Activated effector memory CD4-positive, alpha-beta T cell treated with Interleukin-2 at 50 U/mL for 16 hours (primary cell): Measurements from ENCODE around the gene TMEM258.

Experiments used
- DNase-seq: peaks from one replicate; pipeline ENCODE4 v3.0.0-alpha.2; 2020

TMEM258 gene

GRCh38 chr11:61794579-61794978 is 2.2 kb upstream of the TMEM258 start:
- DNase-seq, result no peak

DNA sequence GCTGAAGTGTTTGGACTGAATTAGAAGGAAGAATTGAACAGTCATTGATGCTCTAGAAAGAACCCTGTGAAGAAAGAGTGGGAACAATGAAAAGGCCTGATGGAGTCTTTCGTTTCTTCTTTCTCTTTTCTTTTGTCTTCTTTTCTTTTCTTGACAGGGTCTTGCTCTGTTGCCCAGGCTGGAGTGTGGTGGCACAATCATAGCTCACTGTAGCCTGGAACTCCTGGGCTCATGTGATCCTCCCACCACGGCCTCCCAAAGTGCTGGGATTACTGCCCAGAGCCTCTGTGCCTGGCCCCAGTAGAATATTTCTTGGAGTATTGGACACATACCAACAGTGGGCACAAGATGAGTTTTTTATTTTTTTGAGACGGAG is 1.4 kb upstream of the TMEM258 start:
- DNase-seq, result no peak

GRCh38 chr11:61793083-61793828 is 857 bp upstream of the TMEM258 start:
- DNase-seq, result no peak

GRCh38 chr11:61791737-61792309 is 576 bp downstream of the TMEM258 start:
- no peak for DNase-seq

GRCh38 chr11:61787928-61788491 is 4.4 kb downstream of the TMEM258 start:
- no peak for DNase-seq

GRCh38 chr11:61785837-61786402 is 6.5 kb downstream of the TMEM258 start:
- DNase-seq, result no peak

DNA sequence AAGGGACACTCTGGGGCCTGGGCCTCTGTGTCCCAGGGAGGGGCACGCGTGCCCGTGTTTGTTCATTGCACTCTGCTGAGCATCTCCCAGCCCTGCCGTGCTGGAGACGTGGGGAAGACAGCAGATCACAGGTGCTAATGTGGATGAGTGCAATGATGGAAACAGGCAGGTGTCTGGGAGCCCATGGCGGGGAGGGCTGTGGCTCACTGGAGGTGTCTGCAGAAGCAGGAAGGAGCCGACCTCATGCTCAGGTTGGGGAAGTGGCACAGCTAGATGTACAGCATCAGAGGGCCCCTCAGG is 7.9 kb downstream of the TMEM258 start:
- no peak for DNase-seq

DNA sequence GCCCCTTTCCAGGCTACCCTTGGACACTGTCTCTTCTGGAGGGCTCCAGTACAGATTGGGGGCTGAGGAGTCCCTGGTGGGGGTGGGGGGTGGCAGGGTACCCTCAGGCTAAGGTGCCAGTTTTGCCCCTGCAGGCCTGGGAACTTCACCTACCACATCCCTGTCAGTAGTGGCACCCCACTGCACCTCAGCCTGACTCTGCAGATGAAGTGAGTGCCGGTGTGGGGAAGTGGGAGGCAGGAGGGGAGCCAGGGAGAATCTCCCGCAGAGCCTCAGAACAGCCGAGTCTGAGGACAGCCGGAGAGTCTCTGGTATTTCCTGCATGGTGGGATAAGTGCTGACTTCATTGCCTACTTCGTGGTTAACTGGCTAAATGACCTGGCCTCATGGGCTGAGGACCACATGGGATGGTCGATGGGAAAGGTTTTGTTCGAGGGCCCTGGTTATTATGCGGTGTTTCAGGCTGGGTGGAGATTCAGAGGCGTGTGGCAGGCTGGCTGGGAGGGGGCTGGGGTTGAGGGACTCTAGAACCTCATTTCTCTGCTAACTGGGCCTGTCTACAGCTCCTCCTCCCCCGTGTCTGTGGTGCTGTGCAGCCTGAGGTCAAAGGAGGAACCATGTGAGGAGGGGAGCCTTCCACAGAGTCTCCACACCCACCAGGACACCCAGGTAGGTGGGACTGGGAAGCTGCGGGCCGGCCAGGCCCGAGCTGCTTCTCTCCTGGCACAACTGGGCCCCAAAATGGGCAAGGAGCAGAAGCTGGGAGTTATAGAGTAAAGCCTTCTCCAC is 8.5 kb downstream of the TMEM258 start:
- DNase-seq, result no peak

GRCh38 chr11:61782841-61783240 is 9.6 kb downstream of the TMEM258 start:
- DNase-seq, result no peak

- DNase-seq, result no peak
Measured at GRCh38 chr11:61782299-61782698, 10.1 kb downstream of the TMEM258 start.

DNA sequence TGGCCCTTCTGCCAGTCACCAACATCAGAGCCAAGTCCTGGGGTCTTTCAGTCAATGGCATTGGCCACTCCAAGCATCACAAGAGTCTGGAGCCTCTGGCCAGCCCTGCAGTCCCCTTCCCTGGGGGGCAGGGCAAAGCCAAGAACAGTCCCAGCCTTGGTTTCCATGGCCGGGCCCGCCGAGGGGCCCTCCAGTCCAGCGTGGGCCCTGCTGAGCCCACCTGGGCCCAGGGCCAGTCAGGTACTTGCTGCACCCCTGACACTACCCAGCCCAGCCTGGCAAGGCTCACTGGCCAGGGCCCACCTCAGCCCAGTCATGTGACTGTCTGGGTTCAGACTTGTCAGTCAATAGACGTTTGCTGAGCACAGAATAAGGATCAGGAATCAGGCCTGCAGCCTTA is 10.8 kb downstream of the TMEM258 start:
- DNase-seq, result no peak

- no peak for DNase-seq
Measured at GRCh38 chr11:61780581-61781162, 11.7 kb downstream of the TMEM258 start.

- no peak for DNase-seq
Measured at GRCh38 chr11:61779666-61780525, 12.5 kb downstream of the TMEM258 start.

- DNase-seq, result no peak
Measured at GRCh38 chr11:61778920-61779650, 13.3 kb downstream of the TMEM258 start.

- DNase-seq, result no peak
Measured at GRCh38 chr11:61778357-61778886, 14.0 kb downstream of the TMEM258 start.

DNA sequence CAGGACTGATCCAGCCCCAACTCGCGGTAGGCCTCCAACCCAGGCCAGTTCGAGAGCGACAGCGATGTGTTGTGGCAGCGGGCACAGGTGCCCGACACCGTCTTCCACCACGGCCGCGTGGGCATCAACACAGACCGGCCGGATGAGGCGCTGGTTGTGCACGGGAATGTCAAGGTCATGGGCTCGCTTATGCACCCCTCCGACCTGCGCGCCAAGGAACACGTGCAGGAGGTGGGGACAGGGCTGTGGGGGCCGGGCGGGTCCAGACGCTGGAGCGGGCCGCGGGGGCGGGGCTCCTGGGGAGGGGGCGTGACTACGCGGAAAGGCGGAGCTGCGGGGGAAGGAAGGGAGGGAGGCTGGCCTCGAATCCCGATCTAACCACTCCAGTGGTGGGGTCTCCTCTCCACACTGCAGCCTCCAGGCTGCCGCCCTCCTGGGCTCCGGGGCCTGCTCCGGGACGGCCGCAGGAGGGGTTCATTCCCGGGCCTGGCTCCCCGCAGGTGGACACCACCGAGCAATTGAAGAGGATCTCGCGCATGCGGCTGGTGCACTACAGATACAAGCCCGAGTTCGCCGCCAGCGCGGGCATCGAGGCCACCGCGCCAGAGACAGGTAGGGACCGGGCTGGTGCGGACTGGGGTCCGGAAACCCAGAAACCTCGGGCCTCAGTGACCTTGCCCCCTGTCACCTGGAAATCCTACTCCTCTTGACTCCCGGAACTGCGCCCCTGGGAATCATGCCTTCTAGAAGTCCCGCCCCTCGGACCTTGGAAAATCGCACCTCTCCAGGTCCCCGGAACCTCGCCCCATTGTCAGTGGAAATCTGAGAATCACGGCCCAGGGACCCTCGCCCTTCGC is 14.9 kb downstream of the TMEM258 start:
- DNase-seq, result peak; percentile 56

DNA sequence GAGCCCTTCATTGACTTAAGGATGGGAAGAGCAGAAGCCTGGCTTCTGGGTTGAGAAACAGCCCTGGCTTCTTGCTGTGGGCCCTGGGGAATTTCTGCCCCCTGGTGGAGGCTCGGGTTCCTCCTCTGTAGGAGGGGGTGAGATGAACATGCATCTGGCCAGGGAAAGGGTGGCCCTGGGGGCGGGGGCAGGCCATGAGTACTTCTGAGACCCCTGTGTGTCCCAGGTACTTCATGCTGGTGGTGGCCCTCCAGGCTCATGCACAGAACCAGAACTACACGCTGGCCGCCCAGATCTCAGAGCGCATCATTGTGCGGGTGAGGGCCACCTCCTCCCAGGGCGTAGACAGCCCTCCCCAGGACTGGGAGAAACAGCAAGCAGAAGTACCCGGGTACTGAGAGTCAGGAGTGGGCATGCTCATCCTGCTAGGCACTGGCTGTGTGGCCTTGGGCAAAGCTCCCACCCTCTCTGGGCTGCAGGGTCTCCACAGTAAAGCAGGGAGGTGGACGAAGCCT is 15.8 kb downstream of the TMEM258 start:
- DNase-seq, result peak; percentile 27

GRCh38 chr11:61775606-61776554 is 16.5 kb downstream of the TMEM258 start:
- no peak for DNase-seq

DNA sequence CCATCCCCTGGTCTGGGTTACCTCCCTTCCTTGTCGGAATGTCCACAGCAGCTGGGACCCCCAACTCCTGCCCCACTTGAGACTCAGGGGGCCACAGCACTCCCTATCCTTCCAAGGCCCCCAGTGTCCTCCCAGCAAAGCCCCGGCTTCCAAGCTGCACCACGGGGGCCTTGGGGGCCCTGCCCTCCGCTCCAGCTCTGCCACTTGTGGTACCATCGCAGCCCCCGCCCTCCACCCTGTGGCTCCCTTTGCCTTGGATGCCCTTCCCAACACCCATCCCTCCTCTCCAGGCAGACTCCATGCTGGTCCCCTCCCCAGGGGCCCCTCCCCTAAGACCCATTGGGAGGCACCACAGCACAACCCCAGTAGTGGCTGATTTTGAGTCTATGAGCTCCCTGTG is 17.3 kb downstream of the TMEM258 start:
- DNase-seq, result no peak
